Measurements from ENCODE around the gene ASB11.

DNA sequence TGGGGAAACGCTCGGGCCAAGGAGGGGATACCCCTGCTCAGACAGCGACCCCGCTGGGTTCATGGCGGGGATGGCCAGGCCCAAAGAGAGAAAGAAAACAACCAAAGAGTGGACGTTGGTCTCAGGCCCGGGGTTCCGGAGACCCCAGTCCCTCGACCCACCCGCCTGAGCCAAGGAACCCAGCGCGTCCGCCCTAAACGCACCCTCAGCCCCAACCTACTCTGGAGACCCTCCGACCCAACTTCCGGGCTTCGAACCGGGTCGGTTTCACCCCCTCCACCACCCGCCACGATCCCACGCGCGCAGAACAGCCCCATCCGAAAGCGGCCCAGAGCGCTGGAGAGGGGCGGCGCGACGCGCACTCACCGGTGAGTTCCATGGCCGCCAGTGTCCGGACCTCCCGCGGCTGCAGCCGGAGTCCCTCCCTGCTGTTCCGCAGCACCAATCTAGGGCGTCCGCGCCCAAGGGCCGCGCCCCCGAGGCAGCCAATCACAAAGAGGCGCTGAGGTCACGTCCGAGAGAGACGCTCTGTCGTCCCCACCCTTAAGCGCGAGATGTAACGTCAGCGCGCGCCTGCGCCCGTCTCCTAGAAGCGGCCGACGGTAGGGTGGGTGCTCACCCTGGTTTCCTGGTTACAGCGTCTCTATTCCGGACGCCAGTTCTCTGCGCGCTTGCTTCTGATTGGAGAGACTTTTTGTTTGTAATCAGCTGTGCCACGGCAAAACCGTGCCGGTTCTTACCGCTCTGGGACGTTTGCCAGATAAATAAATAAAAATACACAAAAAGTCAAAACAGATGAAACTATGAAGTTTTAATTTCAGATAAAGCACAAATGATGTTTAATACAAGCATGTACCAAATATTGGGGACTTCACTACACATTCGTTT is 19.9 kb upstream of the ASB11 start, which contains the start of gene PIGA:
- TF ChIP-seq POLR2A (IDR thresholded peaks at IDR 0.05): peak; percentile 93 to 94
- no peak for TF ChIP-seq CTCF (IDR thresholded peaks at IDR 0.05 in 4 of 5, conservative IDR thresholded peaks at IDR 0.05 in 1 of 5)
